ENCODE measurements around the gene PCDHB9. TPM values are rescaled to one million over a fixed set of nuclear protein-coding genes. Genes with fewer than 3 reads are reported as not detected.
"Not testable (repeated sequence)": the region's sequence is repeated elsewhere in the genome, so short reads cannot be mapped to it uniquely, and the experiment has no call there.

The PCDHB9 gene
- total RNA-seq (2012; rRNA removed), result under 0.01 and 0.18 TPM in 2 replicates
- polyA plus RNA-seq (2012; rRNA removed), result 0.10 and 0.24 TPM in 2 replicates
- polyA plus RNA-seq (2012; cell fraction: cytosol; rRNA removed), result 0.10 and 0.20 TPM in 2 replicates
- 0.24 and 0.53 TPM in 2 replicates for polyA plus RNA-seq (2012; cell fraction: nucleus; rRNA removed; ENCODE audit: low replicate concordance)
- percentile 36 among the genes with signal in this experiment for Bru-seq, nascent RNA
- BruChase-seq, experiment 1, labeled RNA remaining after a 6-hour chase, result percentile 55 among the genes with signal in this experiment
- percentile 53 among the genes with signal in this experiment for BruChase-seq, experiment 2, labeled RNA remaining after a 2-hour chase
- long read RNA-seq, full-length matches to known transcripts, result 2 of 2 reads
- long read RNA-seq, partial matches to known transcripts, result 0 of 2 reads
- long read RNA-seq, other reads (novel, unspliced or antisense), result 0 of 2 reads

DNA sequence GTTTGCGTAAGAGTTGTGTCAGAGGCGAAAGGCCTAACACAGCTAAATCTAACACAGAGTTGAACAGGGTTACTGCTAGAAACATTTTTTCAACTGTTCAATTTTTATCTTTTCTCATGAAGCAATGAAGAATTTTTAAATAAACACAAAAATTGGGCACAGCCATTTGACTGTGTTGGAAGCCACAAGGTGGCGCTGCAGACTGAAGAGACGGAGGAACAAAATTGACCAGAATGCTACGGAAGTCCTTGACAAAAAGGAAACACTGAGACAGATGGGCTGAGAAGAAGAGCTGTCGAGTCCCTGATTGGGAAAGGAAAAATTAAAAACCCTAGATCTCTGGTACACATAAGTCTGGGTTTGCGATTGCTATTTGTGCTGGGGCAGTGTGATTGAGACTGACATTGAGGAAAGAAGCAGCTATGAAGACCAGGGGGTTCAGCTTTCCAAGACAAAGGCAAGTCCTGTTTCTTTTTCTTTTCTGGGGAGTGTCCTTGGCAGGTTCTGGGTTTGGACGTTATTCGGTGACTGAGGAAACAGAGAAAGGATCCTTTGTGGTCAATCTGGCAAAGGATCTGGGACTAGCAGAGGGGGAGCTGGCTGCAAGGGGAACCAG lies at the start of gene PCDHB9:
Gene PCDHB9, plus strand, starts transcription at position 265 of the 616 bp plus-strand sequence. Its CDS starts 158 bp downstream, at position 423.
- Histone ChIP-seq H3K79me1 (ENCODE audit: low read depth in 1 of 2, low read length in 2 of 2) (no peaks in the 10 kb centered on the region), H3K9me1 (ENCODE audit: insufficient read depth, low read length) (no peaks in the 10 kb centered on the region), H3K4me3 (ENCODE audit: insufficient read depth, low read depth, low read length) (peak within 1 kb of the TSS; percentile 43; the same call in 1 of the 2 replicates), H4K5ac (ENCODE audit: low read depth, low read length) (no peak within 1 kb of the TSS), H3K4me1 (ENCODE audit: control insufficient read depth, insufficient read depth, low read length) (no peaks in the 10 kb centered on the region), H4K91ac (ENCODE audit: insufficient read depth, low read depth, low read length) (no peak within 1 kb of the TSS), H3K14ac (replicated peaks; ENCODE audit: low read depth, low read length) (no peak within 1 kb of the TSS), H3K23ac (ENCODE audit: low read depth, low read length) (no peak within 1 kb of the TSS), H2AK9ac (replicated peaks; ENCODE audit: low read depth, low read length, poor library complexity) (no peak within 1 kb of the TSS), H2BK120ac (ENCODE audit: low read depth, low read length) (no peak within 1 kb of the TSS), H3K27me3 (ENCODE audit: control insufficient read depth, insufficient read depth, low read length) (no peaks in the 10 kb centered on the region), H4K8ac (ENCODE audit: low read depth in 2 of 2, low read length in 2 of 2) (no peak within 1 kb of the TSS), H3K9ac (ENCODE audit: low read depth, low read length) (0 out of 2 replicates have a peak within 1 kb of the TSS, but pooled peaks have one; percentile 54), H3K36me3 (ENCODE audit: control insufficient read depth, insufficient read depth, low read length) (no peaks in the 10 kb centered on the region), H2AK5ac (ENCODE audit: low read depth, low read length) (no peak within 1 kb of the TSS), H2BK15ac (ENCODE audit: low read depth, low read length) (no peak within 1 kb of the TSS), H3K27ac (ENCODE audit: insufficient read depth, low read length) (no peak within 1 kb of the TSS), H3K4me2 (ENCODE audit: low read depth, low read length) (peak within 1 kb of the TSS; percentile 57; the same call in 1 of the 2 replicates), H3K56ac (ENCODE audit: extremely low read depth, insufficient read depth, low read length) (no peak within 1 kb of the TSS), H3K4ac (ENCODE audit: low read depth, low read length) (no peak within 1 kb of the TSS), H3K18ac (ENCODE audit: low read depth, low read length) (no peak within 1 kb of the TSS), H3K9me3 (ENCODE audit: control insufficient read depth, insufficient read depth, low read length) (peaks cover 20% of the 10 kb centered on the region; the same call in 1 of the 2 replicates), H2BK5ac (ENCODE audit: low read depth, low read length, poor library complexity, severe bottlenecking) (no peak within 1 kb of the TSS), H2AFZ (replicated peaks; ENCODE audit: low read length, poor library complexity) (no peak within 1 kb of the TSS), H2BK20ac (ENCODE audit: low read depth, low read length) (no peak within 1 kb of the TSS), H4K20me1 (ENCODE audit: insufficient read depth, low read length) (no peaks in the 10 kb centered on the region)
- POLR2A ChIA-PET (ENCODE audit: unreplicated experiment), result no interaction called here
- 40% methylated on average over 3 of the region's 9 CpGs; no CpG with 5 or more reads in 1 of the 2 experiments for WGBS, 2 experiments (ENCODE audit: extremely low coverage in 2 of 2, insufficient read length in 1 of 2)
- intact Hi-C loops (cut with micrococcal nuclease), result no loop called here
- ATAC-seq (ENCODE audit: low read depth) (no peak), DNase-seq (peak; percentile 8)
- CTCF ChIA-PET, result interaction anchor here (0.7 to 1.4 kb wide), 3 partner anchors 22 to 377 kb away, joined by 3 to 5 read pairs (median 3); partner anchors contain the start of gene PCDHB12
- no TSS peak for BruUV-seq (replicated peaks)
- in situ Hi-C loops (cut with MboI; ENCODE audit: low sequenced_read_pairs), result no loop called here
- dilution Hi-C loops (cut with HindIII; ENCODE audit: low sequenced_read_pairs, unreplicated experiment), result no loop called here
- TF ChIP-seq POLR2A (IDR thresholded peaks at IDR 0.05; ENCODE audit: low read depth, low read length), result no peak
- TF ChIP-seq, protein P1, sequence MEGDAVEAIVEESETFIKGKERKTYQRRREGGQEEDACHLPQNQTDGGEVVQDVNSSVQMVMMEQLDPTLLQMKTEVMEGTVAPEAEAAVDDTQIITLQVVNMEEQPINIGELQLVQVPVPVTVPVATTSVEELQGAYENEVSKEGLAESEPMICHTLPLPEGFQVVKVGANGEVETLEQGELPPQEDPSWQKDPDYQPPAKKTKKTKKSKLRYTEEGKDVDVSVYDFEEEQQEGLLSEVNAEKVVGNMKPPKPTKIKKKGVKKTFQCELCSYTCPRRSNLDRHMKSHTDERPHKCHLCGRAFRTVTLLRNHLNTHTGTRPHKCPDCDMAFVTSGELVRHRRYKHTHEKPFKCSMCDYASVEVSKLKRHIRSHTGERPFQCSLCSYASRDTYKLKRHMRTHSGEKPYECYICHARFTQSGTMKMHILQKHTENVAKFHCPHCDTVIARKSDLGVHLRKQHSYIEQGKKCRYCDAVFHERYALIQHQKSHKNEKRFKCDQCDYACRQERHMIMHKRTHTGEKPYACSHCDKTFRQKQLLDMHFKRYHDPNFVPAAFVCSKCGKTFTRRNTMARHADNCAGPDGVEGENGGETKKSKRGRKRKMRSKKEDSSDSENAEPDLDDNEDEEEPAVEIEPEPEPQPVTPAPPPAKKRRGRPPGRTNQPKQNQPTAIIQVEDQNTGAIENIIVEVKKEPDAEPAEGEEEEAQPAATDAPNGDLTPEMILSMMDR (conservative IDR thresholded peaks at IDR 0.05; ENCODE audit: low read depth, low read length), result peak; percentile 38

DNA sequence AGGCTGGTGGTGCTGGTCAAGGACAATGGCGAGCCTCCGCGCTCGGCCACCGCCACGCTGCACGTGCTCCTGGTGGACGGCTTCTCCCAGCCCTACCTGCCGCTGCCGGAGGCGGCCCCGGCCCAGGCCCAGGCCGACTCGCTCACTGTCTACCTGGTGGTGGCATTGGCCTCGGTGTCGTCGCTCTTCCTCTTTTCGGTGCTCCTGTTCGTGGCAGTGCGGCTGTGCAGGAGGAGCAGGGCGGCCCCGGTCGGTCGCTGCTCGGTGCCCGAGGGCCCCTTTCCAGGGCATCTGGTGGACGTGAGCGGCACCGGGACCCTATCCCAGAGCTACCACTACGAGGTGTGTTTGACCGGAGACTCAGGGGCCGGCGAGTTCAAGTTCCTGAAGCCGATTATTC lies 49.6 kb upstream of the PCDHB9 start:
- H3K23ac ChIP-seq (ENCODE audit: low read depth, low read length); H3K18ac ChIP-seq (ENCODE audit: low read depth, low read length); H4K91ac ChIP-seq (ENCODE audit: insufficient read depth, low read depth, low read length); H2BK20ac ChIP-seq (ENCODE audit: low read depth, low read length); H2BK15ac ChIP-seq (ENCODE audit: low read depth, low read length); H3K56ac ChIP-seq (ENCODE audit: extremely low read depth, insufficient read depth, low read length); H2AFZ ChIP-seq (replicated peaks; ENCODE audit: low read length, poor library complexity); H4K5ac ChIP-seq (ENCODE audit: low read depth, low read length); in situ Hi-C loops (cut with MboI; ENCODE audit: low sequenced_read_pairs); H4K8ac ChIP-seq (ENCODE audit: low read depth in 2 of 2, low read length in 2 of 2); H3K79me1 ChIP-seq (ENCODE audit: low read depth in 1 of 2, low read length in 2 of 2); H4K20me1 ChIP-seq (ENCODE audit: insufficient read depth, low read length); H2AK5ac ChIP-seq (ENCODE audit: low read depth, low read length); H3K4ac ChIP-seq (ENCODE audit: low read depth, low read length); POLR2A ChIA-PET (ENCODE audit: unreplicated experiment); DNase-seq; H3K36me3 ChIP-seq (ENCODE audit: control insufficient read depth, insufficient read depth, low read length); ATAC-seq (ENCODE audit: low read depth); H2BK120ac ChIP-seq (ENCODE audit: low read depth, low read length); H3K14ac ChIP-seq (replicated peaks; ENCODE audit: low read depth, low read length); H3K27ac ChIP-seq (ENCODE audit: insufficient read depth, low read length); H3K9me1 ChIP-seq (ENCODE audit: insufficient read depth, low read length); H3K4me2 ChIP-seq (ENCODE audit: low read depth, low read length); intact Hi-C loops (cut with micrococcal nuclease); CTCF ChIA-PET; H3K4me3 ChIP-seq (ENCODE audit: insufficient read depth, low read depth, low read length); H3K4me1 ChIP-seq (ENCODE audit: control insufficient read depth, insufficient read depth, low read length); H3K9me3 ChIP-seq (ENCODE audit: control insufficient read depth, insufficient read depth, low read length); dilution Hi-C loops (cut with HindIII; ENCODE audit: low sequenced_read_pairs, unreplicated experiment); H3K9ac ChIP-seq (ENCODE audit: low read depth, low read length); H2BK5ac ChIP-seq (ENCODE audit: low read depth, low read length, poor library complexity, severe bottlenecking); BruUV-seq (replicated peaks); H3K27me3 ChIP-seq (ENCODE audit: control insufficient read depth, insufficient read depth, low read length); H2AK9ac ChIP-seq (replicated peaks; ENCODE audit: low read depth, low read length, poor library complexity): not testable (repeated sequence)
- WGBS, 2 experiments (ENCODE audit: extremely low coverage in 2 of 2, insufficient read length in 1 of 2), result 80% methylated on average over 1 of the region's 34 CpGs; no CpG with 5 or more reads in 1 of the 2 experiments
